Activated naive CD8-positive, alpha-beta T cell treated with anti-CD3 and anti-CD28 coated beads for 36 hours (primary cell): ENCODE data around the gene OR6C68. TPM values are rescaled to one million over a fixed set of nuclear protein-coding genes. Genes with fewer than 3 reads are reported as not detected.

ENCODE experiments used
- DNase-seq: peaks from one replicate; pipeline ENCODE4 v3.0.0; 2021
- H3K27ac Mint-ChIP-seq: one replicate; pipeline ENCODE4 v1.8.0; 2022; ENCODE audit warnings: mild to moderate bottlenecking, moderate library complexity, mixed read lengths
- H3K27me3 Mint-ChIP-seq: one replicate; pipeline ENCODE4 v1.8.0; 2022; ENCODE audit warnings: mild to moderate bottlenecking, mixed read lengths
- H3K36me3 Mint-ChIP-seq: one replicate; pipeline ENCODE4 v1.8.0; 2021; ENCODE audit warnings: mild to moderate bottlenecking, mixed read lengths
- H3K4me1 Mint-ChIP-seq: one replicate; pipeline ENCODE4 v1.8.0; 2021; ENCODE audit warnings: mixed read lengths
- H3K4me3 Mint-ChIP-seq: one replicate; pipeline ENCODE4 v1.8.0; 2022; ENCODE audit warnings: mild to moderate bottlenecking, moderate library complexity, mixed read lengths
- H3K9me3 Mint-ChIP-seq: one replicate; pipeline ENCODE4 v1.8.0; 2022; ENCODE audit warnings: mixed read lengths
- total RNA-seq, 2 experiments: library from RNA; stranded (reverse); gene quantifications; one replicate each; pipeline ENCODE4 v1.2.3, GENCODE V29; 2021

Gene OR6C68
- total RNA-seq, 2 experiments from 2014 or later = not detected

GRCh38 chr12:55515696-55516095, 23.5 kb downstream of the OR6C68 start:
- DNase-seq = peak; percentile 1
- Mint-ChIP-seq H3K27me3 (peaks cover 34% of the 10 kb centered on the region), H3K4me3 (no peak overlapping the region), H3K27ac (no peak overlapping the region), H3K9me3 (no peaks in the 10 kb centered on the region), H3K36me3 (no peaks in the 10 kb centered on the region), H3K4me1 (no peaks in the 10 kb centered on the region)

- no peaks in the 10 kb centered on the region for H3K4me1 Mint-ChIP-seq
- peaks cover 2% of the 10 kb centered on the region for H3K9me3 Mint-ChIP-seq
- no peak overlapping the region for H3K27ac Mint-ChIP-seq
- H3K4me3 Mint-ChIP-seq = no peak overlapping the region
- no peaks in the 10 kb centered on the region for H3K36me3 Mint-ChIP-seq
- DNase-seq = no peak
- H3K27me3 Mint-ChIP-seq = peaks cover 34% of the 10 kb centered on the region
These were observed 24.2 kb downstream of the OR6C68 start for GRCh38 chr12:55516391-55516790.

Other genes with a start within 250 kb of the OR6C68 start
- not detected for gene OR6C74, start 247.8 kb upstream of the OR6C68 start, total RNA-seq
- gene OR6C6, start 195.8 kb upstream of the OR6C68 start, total RNA-seq = not detected
- not detected for gene OR6C1, start 178.0 kb upstream of the OR6C68 start, total RNA-seq
- gene OR6C3, start 161.6 kb upstream of the OR6C68 start, total RNA-seq = not detected
- not detected for gene OR6C75, start 129.4 kb upstream of the OR6C68 start, total RNA-seq
- gene OR6C65, start 91.8 kb upstream of the OR6C68 start, total RNA-seq = not detected
- not detected for gene OR6C76, start 66.1 kb upstream of the OR6C68 start, total RNA-seq
- gene OR6C2, start 48.3 kb upstream of the OR6C68 start, total RNA-seq = not detected
- not detected for gene OR6C70, start 22.2 kb upstream of the OR6C68 start, total RNA-seq
- not detected for gene OR6C4, start 57.2 kb downstream of the OR6C68 start, total RNA-seq
- gene OR2AP1, start 80.1 kb downstream of the OR6C68 start, total RNA-seq = not detected
- not detected for gene OR10P1, start 144.5 kb downstream of the OR6C68 start, total RNA-seq
- gene ITGA7, start 215.5 kb downstream of the OR6C68 start, total RNA-seq = 1 to 10 TPM; 3.3 to 3.7 TPM
- 10 to 100 TPM; 81.9 to 88.4 TPM for gene BLOC1S1, start 223.7 kb downstream of the OR6C68 start, total RNA-seq
- 1 to 10 TPM; 4.2 to 6.7 TPM for gene RDH5, start 228.0 kb downstream of the OR6C68 start, total RNA-seq
- 100 to 1,000 TPM; 113 to 117 TPM for gene CD63, start 236.6 kb downstream of the OR6C68 start, total RNA-seq